Esophagus muscularis mucosa (tissue), 4 donors: Measurements from ENCODE around the gene ACTL7A.

Experiments used
- EP300 ChIP-seq: sonication (generic); formaldehyde crosslinking; IDR thresholded peaks from one replicate; pipeline ENCODE4 v1.6.1; 2017; ENCODE audit warnings: antibody characterized with exemption
- POLR2A ChIP-seq: fragments of 450-650 bp; IDR thresholded peaks from one replicate; pipeline ENCODE4 v1.6.1; 2017; ENCODE audit warnings: antibody characterized with exemption, moderate library complexity, mild to moderate bottlenecking, low read depth
- POLR2AphosphoS5 ChIP-seq, 2 donors: sonication (generic); formaldehyde crosslinking; IDR thresholded peaks; one replicate each; pipeline ENCODE4 v1.6.1; 2017; ENCODE audit warnings: antibody characterized with exemption in 2 of 2
- TF ChIP-seq, protein P1 (sequence below), 3 experiments: fragments of 200-600 bp in 2 of 3; fragments of 450-650 bp in 1 of 3; sonication (generic) in 2 of 3; IDR thresholded peaks; one replicate each; pipeline ENCODE4 v1.5.1; 2017 to 2019; ENCODE audit warnings: antibody characterized with exemption in 3 of 3, mild to moderate bottlenecking in 2 of 3, moderate library complexity in 1 of 3

DNA sequence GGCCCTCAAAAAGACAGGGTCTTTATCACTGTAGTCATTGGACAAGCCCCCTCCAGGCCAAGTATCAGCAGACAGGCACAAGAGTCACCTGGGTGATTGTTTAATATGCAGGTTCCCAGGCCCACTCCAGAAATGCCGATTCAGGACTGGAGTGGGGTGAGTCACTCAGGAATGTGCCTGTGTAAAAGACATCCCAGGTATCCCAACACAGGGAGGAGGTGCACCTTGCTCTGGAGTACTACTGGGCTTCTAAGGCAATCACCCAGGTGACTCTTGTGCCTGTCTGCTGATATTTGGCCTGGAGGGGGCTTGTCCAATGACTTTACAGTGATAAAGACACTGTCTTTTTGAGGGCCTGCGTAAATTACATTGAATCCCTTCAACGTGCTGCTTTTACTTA lies 46.9 kb upstream of the ACTL7A start:
- TF ChIP-seq POLR2A, result no peak
- TF ChIP-seq EP300, result no peak
- TF ChIP-seq, protein P1, sequence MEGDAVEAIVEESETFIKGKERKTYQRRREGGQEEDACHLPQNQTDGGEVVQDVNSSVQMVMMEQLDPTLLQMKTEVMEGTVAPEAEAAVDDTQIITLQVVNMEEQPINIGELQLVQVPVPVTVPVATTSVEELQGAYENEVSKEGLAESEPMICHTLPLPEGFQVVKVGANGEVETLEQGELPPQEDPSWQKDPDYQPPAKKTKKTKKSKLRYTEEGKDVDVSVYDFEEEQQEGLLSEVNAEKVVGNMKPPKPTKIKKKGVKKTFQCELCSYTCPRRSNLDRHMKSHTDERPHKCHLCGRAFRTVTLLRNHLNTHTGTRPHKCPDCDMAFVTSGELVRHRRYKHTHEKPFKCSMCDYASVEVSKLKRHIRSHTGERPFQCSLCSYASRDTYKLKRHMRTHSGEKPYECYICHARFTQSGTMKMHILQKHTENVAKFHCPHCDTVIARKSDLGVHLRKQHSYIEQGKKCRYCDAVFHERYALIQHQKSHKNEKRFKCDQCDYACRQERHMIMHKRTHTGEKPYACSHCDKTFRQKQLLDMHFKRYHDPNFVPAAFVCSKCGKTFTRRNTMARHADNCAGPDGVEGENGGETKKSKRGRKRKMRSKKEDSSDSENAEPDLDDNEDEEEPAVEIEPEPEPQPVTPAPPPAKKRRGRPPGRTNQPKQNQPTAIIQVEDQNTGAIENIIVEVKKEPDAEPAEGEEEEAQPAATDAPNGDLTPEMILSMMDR (IDR thresholded peaks at IDR 0.05), result no peak
- TF ChIP-seq POLR2AphosphoS5 (IDR thresholded peaks at IDR 0.05), result no peak
